NB4 (cell line): ENCODE measurements around the gene ADSS1.

Experiments used
- MYC ChIP-seq: IDR thresholded peaks from 2 replicates; pipeline ENCODE4 v1.6.1; 2011; ENCODE audit warnings: low read depth, low read length
- POLR2A ChIP-seq: IDR thresholded peaks from 2 replicates; pipeline ENCODE4 v1.6.1; 2011; ENCODE audit warnings: mild to moderate bottlenecking; ENCODE audit not compliant: insufficient read length; ENCODE audit errors: extremely low read depth
- TF ChIP-seq, protein P1 (sequence below): IDR thresholded peaks from one replicate; pipeline ENCODE4 v1.5.1; 2012; ENCODE audit warnings: low read depth, low read length

DNA sequence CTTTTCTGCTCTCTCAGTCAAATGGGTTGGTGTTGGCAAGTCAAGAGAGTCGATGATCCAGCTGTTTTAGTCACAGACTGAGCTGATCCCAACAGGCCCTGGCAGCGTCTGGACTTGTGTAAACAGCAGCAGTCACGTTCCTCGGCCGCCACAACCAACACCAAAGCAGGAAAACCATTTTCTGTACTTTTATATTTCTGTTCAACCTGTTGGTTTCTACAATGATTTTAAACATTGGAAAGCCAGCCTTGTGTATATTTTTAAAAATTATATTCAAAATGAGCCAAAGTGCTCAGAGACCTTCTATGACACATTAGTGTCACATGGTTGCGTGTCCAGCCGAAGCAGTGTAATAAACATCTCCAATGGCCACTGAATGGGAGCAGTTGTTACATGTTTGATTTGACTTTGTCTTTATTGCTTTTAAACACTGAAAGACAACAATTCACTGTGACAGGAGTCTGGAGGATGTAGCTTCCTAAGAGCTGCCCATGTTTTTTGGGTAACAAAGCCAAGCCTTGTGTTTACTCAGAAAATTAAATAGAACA is 23.0 kb downstream of the ADSS1 start:
- TF ChIP-seq POLR2A (no peak), MYC (no peak)
- TF ChIP-seq, protein P1, sequence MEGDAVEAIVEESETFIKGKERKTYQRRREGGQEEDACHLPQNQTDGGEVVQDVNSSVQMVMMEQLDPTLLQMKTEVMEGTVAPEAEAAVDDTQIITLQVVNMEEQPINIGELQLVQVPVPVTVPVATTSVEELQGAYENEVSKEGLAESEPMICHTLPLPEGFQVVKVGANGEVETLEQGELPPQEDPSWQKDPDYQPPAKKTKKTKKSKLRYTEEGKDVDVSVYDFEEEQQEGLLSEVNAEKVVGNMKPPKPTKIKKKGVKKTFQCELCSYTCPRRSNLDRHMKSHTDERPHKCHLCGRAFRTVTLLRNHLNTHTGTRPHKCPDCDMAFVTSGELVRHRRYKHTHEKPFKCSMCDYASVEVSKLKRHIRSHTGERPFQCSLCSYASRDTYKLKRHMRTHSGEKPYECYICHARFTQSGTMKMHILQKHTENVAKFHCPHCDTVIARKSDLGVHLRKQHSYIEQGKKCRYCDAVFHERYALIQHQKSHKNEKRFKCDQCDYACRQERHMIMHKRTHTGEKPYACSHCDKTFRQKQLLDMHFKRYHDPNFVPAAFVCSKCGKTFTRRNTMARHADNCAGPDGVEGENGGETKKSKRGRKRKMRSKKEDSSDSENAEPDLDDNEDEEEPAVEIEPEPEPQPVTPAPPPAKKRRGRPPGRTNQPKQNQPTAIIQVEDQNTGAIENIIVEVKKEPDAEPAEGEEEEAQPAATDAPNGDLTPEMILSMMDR: no peak
